HCT116 (cell line): ENCODE measurements around the gene CYBRD1. TPM values are rescaled to one million over a fixed set of nuclear protein-coding genes. Genes with fewer than 3 reads are reported as not detected.

ENCODE experiments used
- ATAC-seq: fragments of 200-7000 bp; cut with Tn5 transposase; 2 replicates; pipeline ENCODE4 v1.9.1; 2020; ENCODE audit warnings: mild to moderate bottlenecking, moderate library complexity
- BruUV-seq: library from RNA; stranded (reverse); fragments of 400-500 nt; replicated peaks from 2 replicates; lab custom pipeline; 2021; lab: Mats Ljungman, UMichigan
- CTCF ChIA-PET: fragments of 300-600 bp; sonication (Branson Sonifier 250); formaldehyde crosslinking; loops from one replicate; lab custom pipeline; 2021; ENCODE audit warnings: antibody characterized with exemption; lab: Charles Lee
- POLR2A ChIA-PET: fragments of 300-600, 350-600 bp; sonication (Branson Sonifier 250); formaldehyde crosslinking; loops from one replicate; lab custom pipeline; 2021; ENCODE audit warnings: antibody characterized with exemption; lab: Charles Lee
- RAD21 ChIA-PET, 2 experiments: fragments of 300-600 bp; sonication (Branson Sonifier 250); formaldehyde crosslinking; loops; one replicate each; lab custom pipeline; 2023; ENCODE audit warnings: low total read pairs in 2 of 2; ENCODE audit not compliant: uncharacterized antibody in 2 of 2, unreplicated experiment in 2 of 2, low non-redundant PET in 1 of 2; lab: Charles Lee
- DNase-seq: peaks from one replicate; pipeline ENCODE4 v3.0.0-alpha.2; 2010; ENCODE audit warnings: low read depth, low spot score
- H2AFZ ChIP-seq: fragments of 200-600 bp; shearing (Covaris generic), sonication (generic); 2 replicates; pipeline ENCODE4 v1.6.1; 2017; ENCODE audit warnings: low read depth, mixed run types, mixed read lengths, antibody characterized with exemption, low read length; ENCODE audit not compliant: poor library complexity, severe bottlenecking
- H3K27ac ChIP-seq: 2 replicates; pipeline ENCODE4 v1.5.1; 2012; ENCODE audit warnings: low read depth, low read length
- H3K27me3 ChIP-seq: fragments of 200-600 bp; sonication (generic); 2 replicates; pipeline ENCODE4 v1.6.1; 2016; ENCODE audit warnings: mixed run types, low read length, mixed read lengths; ENCODE audit not compliant: insufficient read depth
- H3K36me3 ChIP-seq, 2 experiments: fragments of 200-500 bp in 1 of 2; fragments of 200-600 bp in 1 of 2; sonication (Bioruptor generic) in 1 of 2; sonication (generic) in 1 of 2; 2 replicates each; pipeline versions ENCODE4 v1.5.1 to v1.6.1; 2014 to 2016; ENCODE audit warnings: low read length in 2 of 2, inconsistent platforms in 1 of 2, mixed read lengths in 1 of 2, mixed run types in 1 of 2; ENCODE audit not compliant: insufficient read depth in 2 of 2, control insufficient read depth in 1 of 2
- H3K4me1 ChIP-seq, 2 experiments: fragments of 200-600 bp in 1 of 2; sonication (generic) in 1 of 2; 2 replicates each; pipeline versions ENCODE4 v1.5.1 to v1.6.1; 2012 to 2017; ENCODE audit warnings: low read length in 2 of 2, inconsistent platforms in 1 of 2, mild to moderate bottlenecking in 1 of 2, mixed read lengths in 1 of 2, mixed run types in 1 of 2, moderate library complexity in 1 of 2; ENCODE audit not compliant: insufficient read depth in 2 of 2, control insufficient read depth in 1 of 2
- H3K4me2 ChIP-seq: fragments of 200-600 bp; sonication (generic); 2 replicates; pipeline ENCODE4 v1.6.1; 2017; ENCODE audit warnings: mixed run types, low read length, mixed read lengths
- H3K4me3 ChIP-seq, 2 experiments: fragments of 200-600 bp in 1 of 2; sonication (generic) in 1 of 2; replicated peaks in 1 of 2; 2 replicates each; pipeline ENCODE4 v1.5.1; 2011 to 2016; ENCODE audit warnings: low read length in 2 of 2, control low read depth in 1 of 2, low read depth in 1 of 2, mild to moderate bottlenecking in 1 of 2, mixed read lengths in 1 of 2, mixed run types in 1 of 2
- H3K79me2 ChIP-seq: fragments of 200-600 bp; sonication (generic); 2 replicates; pipeline ENCODE4 v1.6.1; 2017; ENCODE audit warnings: mild to moderate bottlenecking, mixed run types, low read length, moderate library complexity, mixed read lengths; ENCODE audit not compliant: insufficient read depth
- H3K9ac ChIP-seq: fragments of 200-600 bp; sonication (generic); 2 replicates; pipeline ENCODE4 v1.6.1; 2016; ENCODE audit warnings: low read length, mixed read lengths
- H3K9me2 ChIP-seq: fragments of 200-600 bp; sonication (generic), shearing (Covaris generic); 2 replicates; pipeline ENCODE4 v1.6.1; 2017; ENCODE audit warnings: mixed run types, mild to moderate bottlenecking, moderate library complexity; ENCODE audit not compliant: insufficient read depth
- H3K9me3 ChIP-seq, 2 experiments: fragments of 200-500 bp in 1 of 2; fragments of 200-600 bp in 1 of 2; sonication (Bioruptor generic) in 1 of 2; sonication (generic) in 1 of 2; 2 replicates each; pipeline ENCODE4 v1.6.1; 2014 to 2017; ENCODE audit warnings: low read length in 2 of 2, mixed read lengths in 2 of 2, inconsistent platforms in 1 of 2, low read depth in 1 of 2, mild to moderate bottlenecking in 1 of 2, mixed run types in 1 of 2, moderate library complexity in 1 of 2; ENCODE audit not compliant: control insufficient read depth in 1 of 2, insufficient read depth in 1 of 2
- H4K20me1 ChIP-seq: fragments of 200-600 bp; sonication (generic), shearing (Covaris generic); 2 replicates; pipeline ENCODE4 v1.6.1; 2017; ENCODE audit warnings: mixed run types, mild to moderate bottlenecking, moderate library complexity; ENCODE audit not compliant: insufficient read depth
- ATF3 ChIP-seq: IDR thresholded peaks from 2 replicates; pipeline ENCODE4 v1.6.1; 2012
- CBX3 ChIP-seq: IDR thresholded peaks from 2 replicates; pipeline ENCODE4 v1.6.1; 2012; ENCODE audit warnings: low read depth
- CEBPB ChIP-seq: IDR thresholded peaks from 2 replicates; pipeline ENCODE4 v1.6.1; 2012; ENCODE audit warnings: low read depth
- CTCF ChIP-seq, 3 experiments: fragments of 200-600 bp in 1 of 3; sonication (generic) in 1 of 3; IDR thresholded peaks in 2 of 3; conservative IDR thresholded peaks in 1 of 3; 2 replicates each; pipeline ENCODE4 v1.5.1; 2012 to 2017; ENCODE audit warnings: low read depth in 2 of 3, low read length in 2 of 3, antibody characterized with exemption in 1 of 3, borderline replicate concordance in 1 of 3, control low read depth in 1 of 3, mild to moderate bottlenecking in 1 of 3, mixed read lengths in 1 of 3, mixed run types in 1 of 3, moderate library complexity in 1 of 3; ENCODE audit not compliant: insufficient read depth in 1 of 3
- EGR1 ChIP-seq: IDR thresholded peaks from 2 replicates; pipeline ENCODE4 v1.6.1; 2012; ENCODE audit warnings: low read depth
- ELF1 ChIP-seq: IDR thresholded peaks from 2 replicates; pipeline ENCODE4 v1.6.1; 2012; ENCODE audit warnings: low read depth, borderline replicate concordance
- EZH2 ChIP-seq: fragments of 200-600 bp; sonication (generic); IDR thresholded peaks from 2 replicates; pipeline ENCODE4 v1.6.1; 2017; ENCODE audit warnings: antibody characterized with exemption, mixed run types
- EZH2phosphoT487 ChIP-seq: fragments of 200-600 bp; IDR thresholded peaks from 2 replicates; pipeline ENCODE4 v1.6.1; 2018; ENCODE audit warnings: antibody characterized with exemption, borderline replicate concordance
- FOSL1 ChIP-seq: IDR thresholded peaks from 2 replicates; pipeline ENCODE4 v1.6.1; 2012; ENCODE audit warnings: low read depth
- JUND ChIP-seq: IDR thresholded peaks from 2 replicates; pipeline ENCODE4 v1.6.1; 2012
- MAX ChIP-seq: IDR thresholded peaks from 2 replicates; pipeline ENCODE4 v1.6.1; 2012
- POLR2AphosphoS5 ChIP-seq: IDR thresholded peaks from 2 replicates; pipeline ENCODE4 v1.6.1; 2011; ENCODE audit warnings: mild to moderate bottlenecking, low read depth, low read length, moderate library complexity
- RAD21 ChIP-seq: IDR thresholded peaks from 2 replicates; pipeline ENCODE4 v1.6.1; 2012; ENCODE audit warnings: low read depth, mild to moderate bottlenecking
- REST ChIP-seq: IDR thresholded peaks from 2 replicates; pipeline ENCODE4 v1.6.1; 2012; ENCODE audit warnings: low read depth
- SIN3A ChIP-seq: IDR thresholded peaks from 2 replicates; pipeline ENCODE4 v1.6.1; 2012; ENCODE audit warnings: low read depth
- SP1 ChIP-seq: IDR thresholded peaks from 2 replicates; pipeline ENCODE4 v1.6.1; 2012; ENCODE audit warnings: low read depth
- TCF7L2 ChIP-seq: IDR thresholded peaks from 2 replicates; pipeline ENCODE4 v1.7.0; 2011; ENCODE audit warnings: borderline replicate concordance, inconsistent platforms; ENCODE audit not compliant: insufficient read depth, insufficient read length; ENCODE audit errors: extremely low read depth
- ZFX ChIP-seq: fragments of 450-650 bp; IDR thresholded peaks from 2 replicates; pipeline ENCODE4 v1.6.1; 2017
- ZNF274 ChIP-seq: fragments of 200-500 bp; sonication (Bioruptor generic); IDR thresholded peaks from 2 replicates; pipeline ENCODE4 v1.6.1; 2014; ENCODE audit warnings: mild to moderate bottlenecking, low read depth, low read length, inconsistent platforms
- intact Hi-C: fragments of 100-400 bp; cut with micrococcal nuclease; formaldehyde crosslinking; loops from 2 replicates; pipeline ENCODE4 v1.10.0; 2022
- total RNA-seq: library from RNA; stranded (reverse); gene quantifications from one replicate; pipeline ENCODE4 v1.2.1, GENCODE V29; 2021; ENCODE audit not compliant: unreplicated experiment

CYBRD1 gene
- total RNA-seq, 1 experiment from 2014 or later: 14.9 TPM

- H2AFZ ChIP-seq: no peak overlapping the region
- no peaks in the 10 kb centered on the region for H3K9me2 ChIP-seq
- no peak overlapping the region for H3K4me3 ChIP-seq
- no peaks in the 10 kb centered on the region for H3K4me1 ChIP-seq
- TF ChIP-seq EGR1 (no peak), ELF1 (no peak), CEBPB (no peak), SIN3A (no peak), MAX (no peak), TCF7L2 (no peak), POLR2AphosphoS5 (no peak), SP1 (no peak), ATF3 (no peak), EZH2phosphoT487 (no peak), CBX3 (no peak), FOSL1 (no peak), EZH2 (no peak), CTCF (IDR thresholded peaks at IDR 0.05 in 2 of 3, conservative IDR thresholded peaks at IDR 0.05 in 1 of 3; ENCODE audit: borderline replicate concordance in 1 of 3, insufficient read depth in 1 of 3, low read depth in 2 of 3, low read length in 2 of 3) (no peak), ZFX (no peak), JUND (no peak), REST (no peak), RAD21 (no peak), ZNF274 (no peak)
- TF ChIP-seq, all 23 proteins: peak for 0
- H3K36me3 ChIP-seq: no peaks in the 10 kb centered on the region
- H3K27me3 ChIP-seq: no peaks in the 10 kb centered on the region
- H3K9ac ChIP-seq: no peak overlapping the region
- no peaks in the 10 kb centered on the region for H3K9me3 ChIP-seq
- RAD21 ChIA-PET: no interaction called here
- CTCF ChIA-PET: no interaction called here
- no peak overlapping the region for H3K4me2 ChIP-seq
- no peak overlapping the region for H3K27ac ChIP-seq
- ATAC-seq (no peak), DNase-seq (no peak)
- H3K79me2 ChIP-seq: no peaks in the 10 kb centered on the region
- POLR2A ChIA-PET: no interaction called here
- intact Hi-C loops: no loop called here
- H4K20me1 ChIP-seq: no peaks in the 10 kb centered on the region
- BruUV-seq: no TSS peak
Measured at GRCh38 chr2:171505374-171505773, 16.9 kb upstream of the CYBRD1 start.
